Activated CD4-positive, alpha-beta T cell treated with anti-CD3 and anti-CD28 coated beads for 48 hours (primary cell): ENCODE results near the gene DMAC2.
"Not testable (repeated sequence)": the region's sequence is repeated elsewhere in the genome, so short reads cannot be mapped to it uniquely, and the experiment has no call there.

ENCODE experiments used
- DNase-seq: peaks from one replicate; pipeline ENCODE4 v3.0.0-alpha.2; 2020

DMAC2 gene

GRCh38 chr19:41439441-41440222 is at the start of gene DMAC2:
TSS of gene DMAC2 (minus strand) at chr19:41439912. CDS start at chr19:41439899, 13 bp downstream.
- peak; percentile 98 for DNase-seq

- DNase-seq, result not testable (repeated sequence)
Measured at GRCh38 chr19:41486953-41487352, 47.2 kb upstream of the DMAC2 start.

- DNase-seq, result no peak
Measured at GRCh38 chr19:41484822-41485221, 45.1 kb upstream of the DMAC2 start.

- no peak for DNase-seq
Measured at GRCh38 chr19:41480336-41480735, 40.6 kb upstream of the DMAC2 start.

DNA sequence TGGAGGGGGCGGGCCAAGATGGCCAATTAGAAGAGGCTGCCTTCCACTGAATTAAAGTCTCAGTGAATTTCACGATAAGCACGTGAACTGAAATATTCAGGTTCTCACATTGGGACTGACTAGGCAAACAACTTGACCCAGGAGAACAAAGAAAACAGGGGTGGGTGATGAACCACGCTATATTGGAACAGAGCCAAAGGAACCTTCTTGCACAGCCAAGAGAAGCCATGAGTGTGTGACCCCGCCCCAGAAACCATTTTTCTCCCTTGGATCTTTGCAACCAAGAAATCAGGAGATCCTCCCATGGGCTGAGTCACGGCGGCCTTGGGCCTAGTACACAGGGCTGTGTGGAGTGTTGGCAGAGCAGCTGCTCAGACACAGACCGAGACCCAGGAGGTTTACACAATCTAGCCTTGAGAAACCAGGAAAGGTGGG is 40.1 kb upstream of the DMAC2 start:
- no peak for DNase-seq

DNA sequence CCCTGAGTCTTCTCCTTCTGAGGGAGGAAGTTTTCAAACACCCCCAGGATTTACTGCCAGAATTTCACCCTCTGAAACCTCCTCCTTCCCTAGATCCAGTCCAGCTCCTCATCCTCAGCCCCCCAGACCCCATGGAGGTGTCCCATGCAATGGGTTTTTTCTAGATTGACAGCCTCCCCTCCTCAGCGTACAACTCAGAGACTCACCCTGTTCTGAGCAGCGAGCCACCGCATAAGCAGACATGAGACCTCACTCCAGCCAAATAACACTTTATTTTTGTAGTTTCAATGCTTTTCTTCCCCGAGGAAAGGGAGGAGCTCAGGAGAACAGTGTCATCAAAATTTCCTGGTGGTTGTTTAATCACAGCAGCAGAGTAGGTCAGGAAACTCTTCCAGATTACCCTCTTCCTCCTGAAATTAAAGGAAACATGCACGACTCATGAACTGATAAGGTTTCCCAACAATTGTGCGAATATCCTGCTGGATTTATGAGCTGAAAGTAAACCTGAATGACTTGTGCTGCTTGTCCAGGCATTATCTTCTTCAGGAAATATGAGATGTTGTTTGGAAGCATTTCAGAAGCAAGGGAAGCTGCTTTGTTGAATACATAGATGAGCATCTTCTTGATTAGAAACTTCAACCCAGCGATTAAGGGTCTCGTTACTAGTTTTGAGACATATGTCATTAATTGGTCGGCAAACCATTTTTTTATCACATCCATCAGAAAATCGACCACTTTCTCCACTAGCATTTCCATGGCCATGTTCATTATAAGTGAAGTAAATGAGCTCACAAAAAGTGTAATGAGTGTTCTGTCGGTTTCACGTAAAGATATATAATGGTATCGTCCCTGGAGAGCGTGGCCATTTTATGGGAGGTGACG is 39.4 kb upstream of the DMAC2 start:
- no peak for DNase-seq

DNA sequence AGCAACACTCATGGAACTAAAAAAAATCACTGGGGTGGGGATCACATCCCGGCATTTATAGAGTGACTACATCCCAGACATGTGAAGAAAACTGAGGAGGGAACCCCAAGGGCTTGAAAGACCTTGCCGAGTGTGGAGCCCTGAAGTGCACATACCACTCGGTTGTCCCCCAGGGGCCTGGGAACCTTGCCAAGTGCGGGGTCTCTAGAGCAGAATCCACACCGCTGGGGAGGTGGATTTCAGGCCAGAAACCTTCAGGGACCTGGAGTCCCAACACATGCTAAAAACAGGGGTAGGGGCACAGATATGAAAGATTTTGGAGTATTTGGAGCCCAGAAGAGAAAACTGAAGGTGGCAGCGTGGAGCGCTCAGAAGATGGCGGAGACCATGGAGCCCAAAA is 38.5 kb upstream of the DMAC2 start:
- no peak for DNase-seq

GRCh38 chr19:41476583-41476982 is 36.9 kb upstream of the DMAC2 start:
- DNase-seq, result no peak

- not testable (repeated sequence) for DNase-seq
Measured at GRCh38 chr19:41463257-41464256, 23.8 kb upstream of the DMAC2 start.

- no peak for DNase-seq
Measured at GRCh38 chr19:41462497-41462896, 22.8 kb upstream of the DMAC2 start.

- DNase-seq, result no peak
Measured at GRCh38 chr19:41457241-41457640, 17.5 kb upstream of the DMAC2 start.

GRCh38 chr19:41456342-41456918 is 16.7 kb upstream of the DMAC2 start:
- no peak for DNase-seq

GRCh38 chr19:41455936-41456335 is 16.2 kb upstream of the DMAC2 start:
- DNase-seq, result no peak

DNA sequence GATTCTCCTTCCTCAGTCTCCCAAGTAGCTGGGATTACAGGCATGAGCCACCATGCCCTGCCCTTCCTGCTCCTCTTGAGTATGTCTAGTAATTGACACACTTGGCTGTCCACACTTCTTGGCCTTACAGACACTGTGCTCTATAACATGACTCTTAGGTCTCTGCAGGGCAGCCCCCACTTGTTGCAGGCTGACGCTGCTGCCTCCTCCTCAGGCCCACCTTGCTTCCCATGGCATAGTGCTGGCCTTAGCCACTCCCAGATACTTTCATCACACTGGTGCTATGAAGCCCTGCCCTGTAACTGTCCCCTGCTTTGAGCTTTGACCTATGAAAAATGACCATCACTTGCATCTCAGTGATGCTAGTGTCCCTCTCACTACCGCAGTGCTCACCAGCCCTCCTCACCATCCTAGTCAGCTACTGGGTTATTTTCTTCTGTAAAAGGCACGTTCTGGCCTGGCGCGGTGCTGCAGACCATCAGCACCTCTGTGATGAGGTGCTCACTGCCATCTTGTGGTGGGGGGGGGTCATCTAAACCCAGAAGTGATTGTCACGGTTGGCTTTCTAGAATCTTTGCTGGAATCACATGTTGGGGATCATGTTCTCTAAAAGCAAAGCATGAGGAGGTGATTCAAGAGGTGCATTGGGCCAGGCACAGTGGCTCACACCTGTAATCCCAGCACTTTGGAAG is 13.0 kb upstream of the DMAC2 start:
- DNase-seq, result no peak

DNA sequence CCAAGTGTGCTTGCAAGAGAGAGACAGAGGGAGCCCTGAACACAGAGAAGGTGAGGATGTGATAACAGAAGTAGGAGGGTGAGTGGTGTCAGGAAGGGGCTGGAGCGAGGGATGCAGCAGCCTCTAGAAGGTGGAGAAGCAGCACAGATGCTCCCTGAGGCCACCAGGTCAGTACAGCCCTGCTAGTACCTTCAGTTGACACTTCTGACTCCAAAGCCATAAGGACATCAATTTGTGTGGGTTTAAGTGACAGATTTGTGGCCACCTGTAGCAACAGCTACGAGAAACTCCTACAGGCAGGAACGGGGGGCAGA is 10.1 kb upstream of the DMAC2 start:
- no peak for DNase-seq

- peak; percentile 80 for DNase-seq
Measured at GRCh38 chr19:41449079-41449864, 9.6 kb upstream of the DMAC2 start.

DNA sequence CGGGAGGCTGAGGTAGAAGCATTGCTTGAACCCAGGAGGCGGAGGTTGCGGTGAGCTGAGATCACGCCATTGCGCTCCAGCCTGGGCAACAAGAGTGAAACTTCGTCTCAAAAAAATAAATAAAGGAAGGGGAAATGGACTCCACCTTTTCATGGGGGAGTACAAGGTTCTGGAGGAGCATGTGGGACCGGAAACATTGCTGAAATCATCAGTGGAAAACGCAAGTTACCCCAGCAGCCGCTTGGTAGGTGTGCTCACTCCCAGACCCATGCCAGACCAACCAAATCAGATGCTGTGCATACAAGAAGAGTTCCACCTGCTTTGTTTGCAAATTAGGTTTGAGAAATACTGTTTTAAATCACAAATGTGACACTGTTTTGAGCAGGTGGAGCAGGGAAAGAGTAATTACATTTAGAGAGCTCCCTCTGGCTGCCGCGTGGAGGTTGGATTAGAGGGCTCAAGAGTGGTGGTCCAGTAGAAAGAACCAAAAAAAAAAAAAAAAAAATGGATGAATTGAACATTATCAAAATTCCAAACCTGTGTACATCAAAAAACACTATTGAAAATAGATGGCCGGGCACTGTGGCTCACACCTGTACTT is 8.1 kb upstream of the DMAC2 start:
- DNase-seq, result no peak

GRCh38 chr19:41445575-41445974 is 5.9 kb upstream of the DMAC2 start:
- DNase-seq, result no peak

DNA sequence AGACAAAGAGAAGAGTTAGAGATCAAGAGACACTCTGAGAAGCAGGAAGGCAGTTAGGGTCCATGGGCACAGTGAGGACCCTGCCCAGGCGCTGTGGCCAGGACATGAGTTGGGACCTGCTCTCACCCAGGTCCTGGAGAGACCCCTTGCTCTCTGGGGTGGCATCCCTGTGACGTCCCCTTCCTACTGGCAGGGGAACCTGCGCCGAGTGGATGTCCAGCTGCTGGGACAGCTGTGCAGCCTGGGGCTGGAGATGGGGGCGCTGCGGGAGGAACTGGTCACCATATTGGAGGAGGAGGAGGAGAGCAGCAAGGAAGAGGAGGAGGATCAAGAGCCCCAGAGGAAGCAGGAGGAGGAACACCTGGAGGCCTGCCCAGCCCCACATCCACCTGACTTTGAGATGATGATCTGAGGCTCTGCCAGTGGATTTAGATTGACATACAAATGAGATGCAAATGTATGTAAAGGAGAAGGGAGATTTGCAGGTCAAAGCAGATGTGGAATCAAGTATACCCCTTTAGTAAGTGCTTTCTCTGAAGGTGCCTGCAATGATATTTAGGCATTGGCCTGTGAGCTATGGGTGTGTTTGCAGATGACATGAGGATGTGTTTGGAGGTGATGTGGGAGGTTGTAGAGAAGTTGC is 4.2 kb upstream of the DMAC2 start:
- DNase-seq, result no peak
